H9 (cell line): ENCODE data around the gene ADAMTS2. TPM values are rescaled to one million over a fixed set of nuclear protein-coding genes. Genes with fewer than 3 reads are reported as not detected.

ENCODE experiments used
- DNase-seq: peaks from one replicate; pipeline ENCODE4 v3.0.0-alpha.2; 2017
- H2AFZ ChIP-seq: one replicate; pipeline ENCODE4 v1.6.1; 2013; ENCODE audit warnings: mild to moderate bottlenecking, low read length, control low read depth, moderate library complexity
- H2AK5ac ChIP-seq: 2 replicates; pipeline ENCODE4 v1.6.1; 2013; ENCODE audit warnings: low read length, control low read depth, mixed read lengths; ENCODE audit not compliant: insufficient read length
- H2BK120ac ChIP-seq: one replicate; pipeline ENCODE4 v1.6.1; 2013; ENCODE audit warnings: low read depth, mild to moderate bottlenecking, low read length, control low read depth, inconsistent platforms; ENCODE audit not compliant: poor library complexity, severe bottlenecking
- H2BK12ac ChIP-seq: 2 replicates; pipeline ENCODE4 v1.6.1; 2013; ENCODE audit warnings: low read length, control low read depth, mixed read lengths, low read depth; ENCODE audit not compliant: insufficient read length
- H2BK15ac ChIP-seq: 2 replicates; pipeline ENCODE4 v1.6.1; 2013; ENCODE audit warnings: low read depth, low read length, control low read depth
- H2BK20ac ChIP-seq: one replicate; pipeline ENCODE4 v1.6.1; 2013; ENCODE audit warnings: low read depth, mild to moderate bottlenecking, low read length, control low read depth, inconsistent platforms; ENCODE audit not compliant: poor library complexity, severe bottlenecking
- H2BK5ac ChIP-seq: 2 replicates; pipeline ENCODE4 v1.6.1; 2013; ENCODE audit warnings: low read length, control low read depth, mixed read lengths; ENCODE audit not compliant: insufficient read length
- H3K14ac ChIP-seq: 2 replicates; pipeline ENCODE4 v1.6.1; 2013; ENCODE audit warnings: low read length, control low read depth; ENCODE audit not compliant: insufficient read depth
- H3K18ac ChIP-seq: 2 replicates; pipeline ENCODE4 v1.6.1; 2013; ENCODE audit warnings: low read depth, mild to moderate bottlenecking, mixed read lengths, low read length, control low read depth; ENCODE audit not compliant: insufficient read length
- H3K23ac ChIP-seq: 2 replicates; pipeline ENCODE4 v1.6.1; 2013; ENCODE audit warnings: low read length, control low read depth, mixed read lengths, low read depth; ENCODE audit not compliant: insufficient read length
- H3K23me2 ChIP-seq: 2 replicates; pipeline ENCODE4 v1.6.1; 2013; ENCODE audit warnings: low read depth, mild to moderate bottlenecking, mixed read lengths, low read length, control low read depth; ENCODE audit not compliant: insufficient read length, poor library complexity, severe bottlenecking
- H3K27ac ChIP-seq: 2 replicates; pipeline ENCODE4 v1.5.1; 2013; ENCODE audit warnings: low read length, control low read depth, mixed read lengths, low read depth; ENCODE audit not compliant: insufficient read length
- H3K27me3 ChIP-seq: 2 replicates; pipeline ENCODE4 v1.6.1; 2013; ENCODE audit warnings: low read length, control low read depth, inconsistent platforms; ENCODE audit not compliant: insufficient read depth
- H3K4ac ChIP-seq: 2 replicates; pipeline ENCODE4 v1.6.1; 2013; ENCODE audit warnings: low read depth, mild to moderate bottlenecking, control low read depth, inconsistent platforms, low read length, moderate library complexity
- H3K4me1 ChIP-seq: 2 replicates; pipeline ENCODE4 v1.6.1; 2013; ENCODE audit warnings: low read length, control low read depth, inconsistent platforms; ENCODE audit not compliant: insufficient read depth
- H3K4me2 ChIP-seq: 2 replicates; pipeline ENCODE4 v1.6.1; 2013; ENCODE audit warnings: low read length, control low read depth, mixed read lengths; ENCODE audit not compliant: insufficient read length, insufficient read depth
- H3K56ac ChIP-seq: 2 replicates; pipeline ENCODE4 v1.6.1; 2013; ENCODE audit warnings: low read depth, mild to moderate bottlenecking, mixed read lengths, low read length, control low read depth; ENCODE audit not compliant: insufficient read length
- H3K79me1 ChIP-seq: 2 replicates; pipeline ENCODE4 v1.6.1; 2013; ENCODE audit warnings: low read depth, mild to moderate bottlenecking, moderate library complexity, low read length, control low read depth, inconsistent platforms; ENCODE audit not compliant: insufficient read depth, poor library complexity, severe bottlenecking
- H3K79me2 ChIP-seq: 2 replicates; pipeline ENCODE4 v1.6.1; 2013; ENCODE audit warnings: low read length, control low read depth, inconsistent platforms; ENCODE audit not compliant: insufficient read depth
- H3K9ac ChIP-seq: 2 replicates; pipeline ENCODE4 v1.6.1; 2013; ENCODE audit warnings: low read length, control low read depth, mixed read lengths; ENCODE audit not compliant: insufficient read length; ENCODE audit errors: extremely low read depth
- H3K9me3 ChIP-seq: one replicate; pipeline ENCODE4 v1.6.1; 2013; ENCODE audit warnings: low read depth, low read length, inconsistent platforms; ENCODE audit not compliant: control insufficient read depth
- H3T11ph ChIP-seq: one replicate; pipeline ENCODE4 v1.6.1; 2013; ENCODE audit warnings: mild to moderate bottlenecking, low read length, control low read depth, inconsistent platforms
- H4K20me1 ChIP-seq: one replicate; pipeline ENCODE4 v1.6.1; 2013; ENCODE audit not compliant: control insufficient read depth, insufficient read length, insufficient read depth
- H4K5ac ChIP-seq: 2 replicates; pipeline ENCODE4 v1.6.1; 2013; ENCODE audit warnings: low read depth, mild to moderate bottlenecking, mixed read lengths, low read length, control low read depth; ENCODE audit not compliant: insufficient read length
- H4K8ac ChIP-seq: replicated peaks from 2 replicates; pipeline ENCODE4 v1.6.1; 2013; ENCODE audit warnings: low read length, control low read depth, mixed read lengths, low read depth; ENCODE audit not compliant: insufficient read length
- H4K91ac ChIP-seq: 2 replicates; pipeline ENCODE4 v1.6.1; 2013; ENCODE audit warnings: low read depth, mild to moderate bottlenecking, moderate library complexity, mixed read lengths, low read length, control low read depth; ENCODE audit not compliant: insufficient read length
- H3K27ac Mint-ChIP-seq, 3 experiments: 2 replicates in 2 of 3; 3 replicates in 1 of 3; pipeline ENCODE4 v1.8.0; 2020 to 2021; ENCODE audit warnings: mixed read lengths in 3 of 3, mild to moderate bottlenecking in 1 of 3, moderate library complexity in 1 of 3
- H3K27me3 Mint-ChIP-seq: 2 replicates; pipeline ENCODE4 v1.8.0; 2021; ENCODE audit warnings: low read depth, mild to moderate bottlenecking, moderate library complexity, mixed read lengths
- H3K36me3 Mint-ChIP-seq, 3 experiments: 2 replicates in 2 of 3; 3 replicates in 1 of 3; pipeline ENCODE4 v1.8.0; 2020 to 2021; ENCODE audit warnings: low read depth in 3 of 3, mixed read lengths in 3 of 3; ENCODE audit not compliant: insufficient read depth in 1 of 3
- H3K4me1 Mint-ChIP-seq, 2 experiments: 2 replicates each; pipeline ENCODE4 v1.8.0; 2020; ENCODE audit warnings: mixed read lengths in 2 of 2
- H3K4me3 Mint-ChIP-seq, 2 experiments: 2 replicates in 1 of 2; 3 replicates in 1 of 2; pipeline ENCODE4 v1.8.0; 2020 to 2021; ENCODE audit warnings: mild to moderate bottlenecking in 2 of 2, mixed read lengths in 2 of 2, moderate library complexity in 1 of 2
- H3K9me3 Mint-ChIP-seq, 2 experiments: 2 replicates in 1 of 2; 3 replicates in 1 of 2; pipeline ENCODE4 v1.8.0; 2020; ENCODE audit warnings: mild to moderate bottlenecking in 2 of 2, mixed read lengths in 2 of 2, moderate library complexity in 1 of 2
- WGBS: extraction: QIAGEN DNeasy Blood & Tissue Kit; methylation state at CpG from one replicate; pipeline ENCODE4 v1.1.7; 2013; ENCODE audit warnings: missing lambda C conversion rate, low lambda C conversion rate, mixed read lengths; ENCODE audit not compliant: insufficient read length; ENCODE audit errors: extremely low coverage; 5-methylcytosine and 5-hydroxymethylcytosine counted together
- total RNA-seq: library from RNA; stranded (reverse); gene quantifications from 2 replicates; pipeline ENCODE4 v1.2.1, GENCODE V29; 2021
- TF ChIP-seq, protein P1 (sequence below): fragments of 200-600 bp; sonication (generic); conservative IDR thresholded peaks from 3 replicates; pipeline ENCODE4 v1.8.0; 2021; ENCODE audit warnings: antibody characterized with exemption, mild to moderate bottlenecking

Gene ADAMTS2
- total RNA-seq, 1 experiment from 2014 or later, result 5.4 TPM

- H3K23ac ChIP-seq, result no peak overlapping the region
- H3K4ac ChIP-seq, result no peak overlapping the region
- H3K9ac ChIP-seq, result no peak overlapping the region
- no peak overlapping the region for H2BK120ac ChIP-seq
- H3K14ac ChIP-seq, result no peak overlapping the region
- H2BK12ac ChIP-seq, result no peak overlapping the region
- peaks cover under 1% of the 10 kb centered on the region; the same call in 1 of the 2 replicates for H3K27me3 Mint-ChIP-seq
- H3K4me2 ChIP-seq, result no peak overlapping the region
- H2AFZ ChIP-seq, result no peak overlapping the region
- no peak overlapping the region for H3K27ac Mint-ChIP-seq
- no peaks in the 10 kb centered on the region for H4K20me1 ChIP-seq
- no peak overlapping the region for H3K56ac ChIP-seq
- H3K4me1 Mint-ChIP-seq, result no peaks in the 10 kb centered on the region
- TF ChIP-seq, protein P1, sequence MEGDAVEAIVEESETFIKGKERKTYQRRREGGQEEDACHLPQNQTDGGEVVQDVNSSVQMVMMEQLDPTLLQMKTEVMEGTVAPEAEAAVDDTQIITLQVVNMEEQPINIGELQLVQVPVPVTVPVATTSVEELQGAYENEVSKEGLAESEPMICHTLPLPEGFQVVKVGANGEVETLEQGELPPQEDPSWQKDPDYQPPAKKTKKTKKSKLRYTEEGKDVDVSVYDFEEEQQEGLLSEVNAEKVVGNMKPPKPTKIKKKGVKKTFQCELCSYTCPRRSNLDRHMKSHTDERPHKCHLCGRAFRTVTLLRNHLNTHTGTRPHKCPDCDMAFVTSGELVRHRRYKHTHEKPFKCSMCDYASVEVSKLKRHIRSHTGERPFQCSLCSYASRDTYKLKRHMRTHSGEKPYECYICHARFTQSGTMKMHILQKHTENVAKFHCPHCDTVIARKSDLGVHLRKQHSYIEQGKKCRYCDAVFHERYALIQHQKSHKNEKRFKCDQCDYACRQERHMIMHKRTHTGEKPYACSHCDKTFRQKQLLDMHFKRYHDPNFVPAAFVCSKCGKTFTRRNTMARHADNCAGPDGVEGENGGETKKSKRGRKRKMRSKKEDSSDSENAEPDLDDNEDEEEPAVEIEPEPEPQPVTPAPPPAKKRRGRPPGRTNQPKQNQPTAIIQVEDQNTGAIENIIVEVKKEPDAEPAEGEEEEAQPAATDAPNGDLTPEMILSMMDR, result no peak
- no peak overlapping the region for H2BK20ac ChIP-seq
- WGBS, result no CpG with 5 or more reads among the region's 26 CpGs
- H3K18ac ChIP-seq, result no peak overlapping the region
- H4K5ac ChIP-seq, result no peak overlapping the region
- H3K9me3 Mint-ChIP-seq, result peaks cover 3 to 13% of the 10 kb centered on the region in 2 experiments
- no peaks in the 10 kb centered on the region for H3K79me1 ChIP-seq
- no peaks in the 10 kb centered on the region for H3K27me3 ChIP-seq
- H2BK5ac ChIP-seq, result no peak overlapping the region
- no peaks in the 10 kb centered on the region for H3K4me1 ChIP-seq
- H4K8ac ChIP-seq, result no peak overlapping the region
- H3K4me3 Mint-ChIP-seq, result no peak overlapping the region
- peaks cover 0 to 5% (median 2%) of the 10 kb centered on the region in 3 experiments; a peak in 3 of 7 replicates for H3K36me3 Mint-ChIP-seq
- H3K23me2 ChIP-seq, result no peaks in the 10 kb centered on the region
- H4K91ac ChIP-seq, result no peak overlapping the region
- H3K9me3 ChIP-seq, result no peaks in the 10 kb centered on the region
- H3K27ac ChIP-seq, result no peak overlapping the region
- H3K79me2 ChIP-seq, result no peaks in the 10 kb centered on the region
- no peak for DNase-seq
- H3T11ph ChIP-seq, result no peak overlapping the region
- H2BK15ac ChIP-seq, result no peak overlapping the region
- no peak overlapping the region for H2AK5ac ChIP-seq
Measured at GRCh38 chr5:179139111-179139935, 205.9 kb downstream of the ADAMTS2 start.
